Pancreas (tissue), 10 donors: ENCODE results near the gene CD28. TPM values are rescaled to one million over a fixed set of nuclear protein-coding genes. Genes with fewer than 3 reads are reported as not detected.
A peak's percentile ranks its signal among the peaks of the same experiment; 100 is the strongest.

Experiments
- ATAC-seq, 4 donors: fragments of 200-7000 bp; cut with Tn5 transposase; one replicate each; pipeline versions ENCODE4 v1.8.0 to v1.9.1; 2020; ENCODE audit warnings: mild to moderate bottlenecking in 4 of 4, moderate library complexity in 4 of 4
- DNase-seq, 6 donors: peaks; one replicate each; pipeline ENCODE4 v3.0.0-alpha.2; 2020
- FAIRE-seq: peaks from 2 replicates; lab custom pipeline; 2012; peaks lifted over from hg19 to GRCh38; lab: Jason Lieb, UNC
- H3K27ac ChIP-seq, 4 donors: fragments of 200-600 bp; sonication (generic); 1 replicate in 3 of 4; 2 replicates in 1 of 4; pipeline versions ENCODE4 v1.5.0 to v1.8.0; 2020
- H3K27me3 ChIP-seq, 4 donors: fragments of 200-600 bp; one replicate each; pipeline ENCODE4 v1.8.0; 2021
- H3K36me3 ChIP-seq, 3 donors: fragments of 200-600 bp; sonication (generic) in 1 of 3; one replicate each; pipeline versions ENCODE4 v1.5.0 to v1.8.0; 2020 to 2021
- H3K4me1 ChIP-seq, 3 donors: fragments of 200-600 bp; one replicate each; pipeline ENCODE4 v1.8.0; 2021
- H3K4me3 ChIP-seq, 4 donors: fragments of 200-600 bp; sonication (generic) in 2 of 4; one replicate each; pipeline versions ENCODE4 v1.5.0 to v1.8.0; 2020 to 2021
- H3K9me3 ChIP-seq, 4 donors: fragments of 200-600 bp; one replicate each; pipeline ENCODE4 v1.8.0; 2021
- WGBS, 2 donors: extraction: QIAGEN DNeasy Blood & Tissue Kit; methylation state at CpG; one replicate each; pipeline ENCODE4 v1.1.7; 2013; 5-methylcytosine and 5-hydroxymethylcytosine counted together
- intact Hi-C, 3 donors: fragments of 100-400 bp; cut with DNase I; formaldehyde crosslinking; loops; one replicate each; pipeline versions ENCODE4 v1.11.1 to v1.14.2; 2022
- polyA plus RNA-seq, 2 donors: library from polyadenylated mRNA; stranded (reverse); fragments of 200-250 nt; gene quantifications; one replicate each; pipeline ENCODE4 v1.2.3, GENCODE V29; 2013
- total RNA-seq, 6 donors: library from RNA; stranded (reverse); fragmentation: NEBNext Ultra II Directional in 4 of 6; extraction: Animal tissue kit (Norgen Biotek cat#: 25700) in 4 of 6; gene quantifications; one replicate each; pipeline versions ENCODE4 v1.2.1 to v1.2.4, GENCODE V29; 2021 to 2023
- TF ChIP-seq, protein P1 (sequence below), 4 donors: fragments of 200-600 bp; sonication (generic) in 3 of 4; IDR thresholded peaks; one replicate each; pipeline versions ENCODE4 v1.5.0 to v1.8.0; 2021; ENCODE audit warnings: antibody characterized with exemption in 4 of 4
- donor health status: healthy with polysubstance abuse.
- donor health status: DM: no; HTN: no; CAD: no; lungs with moderate emphysema.
- donor health status: DM: no; HTN: no; CAD: no.
- donor health status: control.
- donor health status: control.
- donor health status: Bipolar disorder and iron deficiency.
- donor health status: DM: yes; HTN: yes; CAD: no.
- donor health status: DM: no; HTN: no; CAD: no.
- donor health status: DM: no; HTN: no; CAD: no.
- donor health status: DM: yes; HTN: yes; CAD: no.

The CD28 gene
- total and polyA plus RNA-seq, 8 donors = 0.08 to 0.63 (median 0.28) TPM; not detected in 1

DNA sequence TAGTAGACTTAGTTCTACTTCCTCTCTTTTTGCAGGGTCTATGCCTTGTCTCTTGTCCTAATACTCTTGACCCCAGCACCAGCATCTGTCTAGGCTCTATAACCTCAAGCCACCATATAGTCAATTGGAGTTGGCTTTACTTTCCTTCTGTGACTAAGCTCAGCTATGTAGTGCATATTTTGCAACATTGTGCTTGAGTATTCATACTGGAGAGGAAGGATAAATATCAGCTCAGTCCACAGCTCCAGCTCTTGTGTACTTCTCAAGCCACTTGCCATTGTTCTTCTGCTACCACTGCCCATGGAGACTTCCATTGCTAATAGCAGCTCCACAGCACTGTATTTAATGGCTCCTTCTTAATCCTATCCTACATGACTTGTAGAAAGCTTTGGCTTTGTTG is 35.5 kb upstream of the CD28 start:
- Histone ChIP-seq H3K9me3 (no peaks in the 10 kb centered on the region), H3K27ac (no peak overlapping the region), H3K4me1 (peaks cover 0 to 7% (median 4%) of the 10 kb centered on the region in 3 donors), H3K27me3 (no peaks in the 10 kb centered on the region), H3K36me3 (no peaks in the 10 kb centered on the region), H3K4me3 (no peak overlapping the region)
- ATAC-seq (no peak), FAIRE-seq (no peak), DNase-seq (no peak)
- TF ChIP-seq, protein P1, sequence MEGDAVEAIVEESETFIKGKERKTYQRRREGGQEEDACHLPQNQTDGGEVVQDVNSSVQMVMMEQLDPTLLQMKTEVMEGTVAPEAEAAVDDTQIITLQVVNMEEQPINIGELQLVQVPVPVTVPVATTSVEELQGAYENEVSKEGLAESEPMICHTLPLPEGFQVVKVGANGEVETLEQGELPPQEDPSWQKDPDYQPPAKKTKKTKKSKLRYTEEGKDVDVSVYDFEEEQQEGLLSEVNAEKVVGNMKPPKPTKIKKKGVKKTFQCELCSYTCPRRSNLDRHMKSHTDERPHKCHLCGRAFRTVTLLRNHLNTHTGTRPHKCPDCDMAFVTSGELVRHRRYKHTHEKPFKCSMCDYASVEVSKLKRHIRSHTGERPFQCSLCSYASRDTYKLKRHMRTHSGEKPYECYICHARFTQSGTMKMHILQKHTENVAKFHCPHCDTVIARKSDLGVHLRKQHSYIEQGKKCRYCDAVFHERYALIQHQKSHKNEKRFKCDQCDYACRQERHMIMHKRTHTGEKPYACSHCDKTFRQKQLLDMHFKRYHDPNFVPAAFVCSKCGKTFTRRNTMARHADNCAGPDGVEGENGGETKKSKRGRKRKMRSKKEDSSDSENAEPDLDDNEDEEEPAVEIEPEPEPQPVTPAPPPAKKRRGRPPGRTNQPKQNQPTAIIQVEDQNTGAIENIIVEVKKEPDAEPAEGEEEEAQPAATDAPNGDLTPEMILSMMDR (IDR thresholded peaks at IDR 0.05) = no peak
- intact Hi-C loops = no loop called here

DNA sequence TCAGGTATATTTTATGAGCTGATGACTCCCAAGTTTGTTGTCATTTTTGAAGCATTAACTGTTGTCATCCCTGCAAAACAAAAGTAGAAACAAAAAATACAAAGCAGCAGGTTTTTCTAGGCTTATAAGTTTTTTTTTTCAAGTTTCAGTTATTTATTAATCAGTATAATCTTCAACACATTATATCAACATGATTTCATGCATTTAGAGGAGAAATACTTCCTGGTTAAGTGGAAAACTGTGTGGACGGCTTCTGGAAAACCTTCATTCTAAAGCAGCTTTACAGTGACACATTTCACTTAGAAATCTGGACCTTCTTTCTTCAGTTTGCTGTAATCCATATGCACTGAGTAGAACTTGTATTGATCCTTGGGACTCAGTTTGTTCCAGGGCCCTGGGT is 34.6 kb upstream of the CD28 start:
- peak overlapping the region in 2 of 4 donors; percentile 44 to 50 for H3K27ac ChIP-seq
- peaks cover 0 to 7% (median 4%) of the 10 kb centered on the region in 3 donors for H3K4me1 ChIP-seq
- FAIRE-seq (no peak), DNase-seq (no peak), ATAC-seq (peak in 3 of 4 donors; percentile 48 to 76 (median 70))
- TF ChIP-seq, protein P1 (IDR thresholded peaks at IDR 0.05) = no peak
- no peaks in the 10 kb centered on the region for H3K9me3 ChIP-seq
- intact Hi-C loops = no loop called here
- no peaks in the 10 kb centered on the region for H3K36me3 ChIP-seq
- no peak overlapping the region for H3K4me3 ChIP-seq
- no peaks in the 10 kb centered on the region for H3K27me3 ChIP-seq
- WGBS, 2 donors = 18 to 26% methylated on average over 1 of the region's 1 CpG

DNA sequence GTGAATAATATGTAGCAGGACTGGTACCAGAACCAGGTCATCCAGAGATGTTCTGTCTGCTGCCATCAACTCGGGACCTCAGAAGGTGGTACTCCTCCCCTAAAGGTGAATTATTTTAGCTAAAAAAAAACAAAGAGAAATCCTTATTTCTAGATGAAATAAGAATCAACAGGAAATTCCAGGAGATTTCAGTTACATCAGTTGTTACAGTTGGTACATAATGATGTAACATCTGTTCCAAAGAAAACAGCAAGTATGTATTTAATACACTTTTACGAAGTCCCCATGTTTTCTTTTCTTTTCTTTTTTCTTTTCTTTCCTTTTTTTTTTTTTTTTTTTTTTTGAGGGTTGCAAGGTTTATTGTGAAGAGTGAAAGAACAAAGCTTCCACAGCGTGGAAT is 33.6 kb upstream of the CD28 start:
- FAIRE-seq (no peak), ATAC-seq (no peak), DNase-seq (no peak)
- 88 to 97% methylated on average over 3 of the region's 3 CpGs for WGBS, 2 donors
- Histone ChIP-seq H3K4me1 (peaks cover 0 to 7% (median 4%) of the 10 kb centered on the region in 3 donors), H3K27ac (no peak overlapping the region), H3K27me3 (no peaks in the 10 kb centered on the region), H3K36me3 (no peaks in the 10 kb centered on the region), H3K4me3 (no peak overlapping the region), H3K9me3 (no peaks in the 10 kb centered on the region)
- TF ChIP-seq, protein P1 (IDR thresholded peaks at IDR 0.05) = no peak
- intact Hi-C loops = no loop called here

DNA sequence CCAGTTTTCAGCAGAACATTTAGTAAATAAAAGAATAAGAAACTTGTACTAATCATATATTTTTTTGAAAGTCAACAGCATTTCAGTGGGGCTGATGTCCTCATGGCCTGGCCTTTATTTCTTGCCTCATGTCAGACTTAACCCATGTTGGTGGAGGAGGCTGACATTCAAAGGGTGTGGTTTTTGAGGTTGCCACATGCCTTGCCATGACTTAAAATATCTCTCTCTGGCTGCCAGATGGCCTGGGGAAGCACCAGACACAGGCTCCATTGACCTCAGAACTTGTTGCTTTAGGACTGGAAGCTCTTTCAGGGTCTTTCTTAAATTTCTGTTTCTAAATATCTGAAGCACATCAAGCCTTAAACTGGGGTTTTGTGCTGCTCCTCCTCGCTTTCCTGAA is 32.5 kb upstream of the CD28 start:
- Histone ChIP-seq H3K36me3 (no peaks in the 10 kb centered on the region), H3K27me3 (no peaks in the 10 kb centered on the region), H3K9me3 (no peaks in the 10 kb centered on the region), H3K4me3 (no peak overlapping the region), H3K27ac (no peak overlapping the region), H3K4me1 (peaks cover 0 to 7% (median 4%) of the 10 kb centered on the region in 3 donors)
- ATAC-seq (peak in 2 of 4 donors; percentile 28 to 35), FAIRE-seq (no peak), DNase-seq (no peak)
- WGBS, 2 donors = 93 to 94% methylated on average over 1 of the region's 1 CpG
- intact Hi-C loops = no loop called here
- TF ChIP-seq, protein P1 (IDR thresholded peaks at IDR 0.05) = no peak

DNA sequence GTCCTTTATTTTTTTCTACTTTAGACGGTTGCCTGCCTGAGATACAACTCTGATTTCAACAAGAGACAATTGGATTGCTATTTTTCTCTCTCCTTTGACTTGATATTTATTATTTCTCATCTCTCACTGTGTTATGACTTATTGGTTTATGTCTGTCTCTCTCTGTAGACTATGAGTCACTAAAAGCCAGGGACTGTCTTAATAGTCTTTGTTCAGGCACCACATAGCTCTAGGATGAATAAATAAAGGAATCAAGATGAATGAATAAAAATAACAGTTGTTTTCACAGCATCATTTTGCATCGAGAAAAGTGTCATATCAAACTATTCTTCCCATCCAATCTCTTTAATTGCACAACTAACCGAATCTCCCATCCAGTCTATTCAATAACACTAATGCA is 31.4 kb upstream of the CD28 start:
- Histone ChIP-seq H3K36me3 (no peaks in the 10 kb centered on the region), H3K27me3 (no peaks in the 10 kb centered on the region), H3K4me1 (peaks cover 0 to 7% (median 4%) of the 10 kb centered on the region in 3 donors), H3K4me3 (no peak overlapping the region), H3K9me3 (no peaks in the 10 kb centered on the region), H3K27ac (no peak overlapping the region)
- intact Hi-C loops = no loop called here
- FAIRE-seq = no peak
- TF ChIP-seq, protein P1 (IDR thresholded peaks at IDR 0.05) = no peak
- DNase-seq = no peak
- ATAC-seq = no peak
- 85 to 88% methylated on average over 3 of the region's 3 CpGs for WGBS, 2 donors
